ENCODE results near the gene GSS.

Gene GSS

GRCh38 chr20:34993941-34994508 lies 38.4 kb upstream of the GSS start:
- no peak for DNase-seq (ENCODE audit: low spot score)

- no peak for DNase-seq (ENCODE audit: low spot score)
Measured at GRCh38 chr20:34992751-34993417, 37.3 kb upstream of the GSS start.

GRCh38 chr20:34990661-34991214 lies 35.1 kb upstream of the GSS start:
- no peak for DNase-seq (ENCODE audit: low spot score)

- DNase-seq (ENCODE audit: low spot score) = no peak
Measured at GRCh38 chr20:34990231-34990630, 34.6 kb upstream of the GSS start.

GRCh38 chr20:34989670-34990069 lies 34.1 kb upstream of the GSS start:
- DNase-seq (ENCODE audit: low spot score) = no peak

- no peak for DNase-seq (ENCODE audit: low spot score)
Measured at GRCh38 chr20:34989118-34989517, 33.5 kb upstream of the GSS start.

GRCh38 chr20:34988191-34988540 lies 32.6 kb upstream of the GSS start:
- DNase-seq (ENCODE audit: low spot score) = no peak

- no peak for DNase-seq (ENCODE audit: low spot score)
Measured at GRCh38 chr20:34987288-34988190, 31.9 kb upstream of the GSS start.

GRCh38 chr20:34986311-34987287 lies 31.0 kb upstream of the GSS start:
- no peak for DNase-seq (ENCODE audit: low spot score)

- no peak for DNase-seq (ENCODE audit: low spot score)
Measured at GRCh38 chr20:34985461-34986310, 30.1 kb upstream of the GSS start.

- DNase-seq (ENCODE audit: low spot score) = no peak
Measured at GRCh38 chr20:34984756-34985261, 29.2 kb upstream of the GSS start.

- DNase-seq (ENCODE audit: low spot score) = no peak
Measured at GRCh38 chr20:34983995-34984735, 28.6 kb upstream of the GSS start.

GRCh38 chr20:34983089-34983820 lies 27.6 kb upstream of the GSS start:
- no peak for DNase-seq (ENCODE audit: low spot score)

- no peak for DNase-seq (ENCODE audit: low spot score)
Measured at GRCh38 chr20:34982270-34983088, 26.9 kb upstream of the GSS start.

GRCh38 chr20:34980543-34981233 lies 25.1 kb upstream of the GSS start:
- DNase-seq (ENCODE audit: low spot score) = no peak

GRCh38 chr20:34979366-34980153 lies 24.0 kb upstream of the GSS start:
- DNase-seq (ENCODE audit: low spot score) = no peak
